Neutrophil (primary cell): ENCODE measurements around the gene PTPRN2.
"Not testable (repeated sequence)": the region's sequence is repeated elsewhere in the genome, so short reads cannot be mapped to it uniquely, and the experiment has no call there.

Experiments
- H3K27ac ChIP-seq: fragments of 200-600 bp; sonication (generic); 2 replicates; pipeline ENCODE4 v1.5.1; 2016; ENCODE audit warnings: mild to moderate bottlenecking, moderate library complexity
- H3K27me3 ChIP-seq: fragments of 200-600 bp; sonication (generic); 2 replicates; pipeline ENCODE4 v1.6.0; 2016; ENCODE audit warnings: mild to moderate bottlenecking
- H3K36me3 ChIP-seq: fragments of 200-600 bp; sonication (generic); 2 replicates; pipeline ENCODE4 v1.5.1; 2017
- H3K4me1 ChIP-seq, 2 experiments: fragments of 200-600 bp in 1 of 2; sonication (generic) in 1 of 2; 1 replicate in 1 of 2; 2 replicates in 1 of 2; pipeline versions ENCODE4 v1.5.1 to v1.6.1; 2013 to 2016; ENCODE audit warnings: low read depth in 1 of 2, low read length in 1 of 2, mild to moderate bottlenecking in 1 of 2, moderate library complexity in 1 of 2; ENCODE audit not compliant: control insufficient read depth in 1 of 2, insufficient read depth in 1 of 2
- H3K4me3 ChIP-seq, 2 experiments: fragments of 200-600 bp in 1 of 2; sonication (generic) in 1 of 2; 1 replicate in 1 of 2; 2 replicates in 1 of 2; pipeline ENCODE4 v1.5.1; 2013 to 2016; ENCODE audit warnings: low read depth in 1 of 2, low read length in 1 of 2, mild to moderate bottlenecking in 1 of 2, moderate library complexity in 1 of 2
- H3K9me3 ChIP-seq: fragments of 200-600 bp; sonication (generic); 2 replicates; pipeline ENCODE4 v1.5.1; 2016
- CTCF ChIP-seq: fragments of 200-600 bp; sonication (generic); IDR thresholded peaks from 2 replicates; pipeline ENCODE4 v1.5.1; 2016; ENCODE audit warnings: antibody characterized with exemption

Gene PTPRN2

GRCh38 chr7:158047391-158048059, 540.1 kb downstream of the PTPRN2 start:
- no peak for TF ChIP-seq CTCF
- no peaks in the 10 kb centered on the region for H3K36me3 ChIP-seq
- H3K4me1 ChIP-seq = no peaks in the 10 kb centered on the region
- no peak overlapping the region for H3K4me3 ChIP-seq
- no peak overlapping the region for H3K27ac ChIP-seq
- H3K9me3 ChIP-seq = no peaks in the 10 kb centered on the region
- no peaks in the 10 kb centered on the region for H3K27me3 ChIP-seq

- H3K27ac ChIP-seq, H3K9me3 ChIP-seq, H3K27me3 ChIP-seq, H3K36me3 ChIP-seq, H3K4me1 ChIP-seq, H3K4me3 ChIP-seq: not testable (repeated sequence)
Measured at GRCh38 chr7:158046246-158046645, 541.4 kb downstream of the PTPRN2 start.

GRCh38 chr7:158044482-158044823, 543.2 kb downstream of the PTPRN2 start:
- Histone ChIP-seq H3K27ac (no peak overlapping the region), H3K4me1 (no peaks in the 10 kb centered on the region), H3K9me3 (no peaks in the 10 kb centered on the region), H3K4me3 (no peak overlapping the region), H3K36me3 (no peaks in the 10 kb centered on the region), H3K27me3 (no peaks in the 10 kb centered on the region)
- no peak for TF ChIP-seq CTCF

GRCh38 chr7:158043551-158044481, 543.8 kb downstream of the PTPRN2 start:
- no peak for TF ChIP-seq CTCF
- H3K4me1 ChIP-seq = no peaks in the 10 kb centered on the region
- no peaks in the 10 kb centered on the region for H3K9me3 ChIP-seq
- H3K27ac ChIP-seq = no peak overlapping the region
- no peak overlapping the region for H3K4me3 ChIP-seq
- H3K27me3 ChIP-seq = no peaks in the 10 kb centered on the region
- no peaks in the 10 kb centered on the region for H3K36me3 ChIP-seq

GRCh38 chr7:158042156-158042880, 545.3 kb downstream of the PTPRN2 start:
- H3K36me3 ChIP-seq = no peaks in the 10 kb centered on the region
- no peak overlapping the region for H3K4me3 ChIP-seq
- H3K27me3 ChIP-seq = no peaks in the 10 kb centered on the region
- no peaks in the 10 kb centered on the region for H3K4me1 ChIP-seq
- H3K9me3 ChIP-seq = no peaks in the 10 kb centered on the region
- TF ChIP-seq CTCF = no peak
- H3K27ac ChIP-seq = no peak overlapping the region
